GM21723 (cell line): ENCODE results near the gene B9D2.

Experiments
- ATAC-seq: cut with Tn5 transposase; IDR thresholded peaks from one replicate; pipeline ENCODE4 v1.9.1; 2021; ENCODE audit warnings: mild to moderate bottlenecking, moderate library complexity; ENCODE audit not compliant: unreplicated experiment

Gene B9D2

DNA sequence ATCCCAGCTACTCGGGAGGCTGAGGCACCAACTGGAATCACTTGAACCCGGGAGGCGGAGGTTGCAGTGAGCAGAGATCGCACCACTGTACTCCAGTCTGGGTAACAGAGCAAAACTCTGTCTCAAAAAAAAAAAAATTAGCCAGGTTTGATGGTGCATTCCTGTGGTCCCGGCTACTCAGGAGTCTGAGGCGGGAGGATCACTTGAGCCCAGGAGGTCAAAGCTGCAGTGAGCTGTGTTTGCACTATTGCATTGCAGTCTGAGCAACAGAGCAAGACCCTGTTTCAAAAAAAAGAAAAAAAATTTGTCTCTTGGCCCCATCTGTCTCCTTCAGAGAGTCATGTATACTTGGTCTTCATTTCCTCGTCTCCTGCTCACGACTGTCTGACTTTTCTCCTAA lies 52.3 kb downstream of the B9D2 start:
- no peak for ATAC-seq

GRCh38 chr19:41311072-41311471 lies 52.9 kb downstream of the B9D2 start:
- ATAC-seq = no peak

DNA sequence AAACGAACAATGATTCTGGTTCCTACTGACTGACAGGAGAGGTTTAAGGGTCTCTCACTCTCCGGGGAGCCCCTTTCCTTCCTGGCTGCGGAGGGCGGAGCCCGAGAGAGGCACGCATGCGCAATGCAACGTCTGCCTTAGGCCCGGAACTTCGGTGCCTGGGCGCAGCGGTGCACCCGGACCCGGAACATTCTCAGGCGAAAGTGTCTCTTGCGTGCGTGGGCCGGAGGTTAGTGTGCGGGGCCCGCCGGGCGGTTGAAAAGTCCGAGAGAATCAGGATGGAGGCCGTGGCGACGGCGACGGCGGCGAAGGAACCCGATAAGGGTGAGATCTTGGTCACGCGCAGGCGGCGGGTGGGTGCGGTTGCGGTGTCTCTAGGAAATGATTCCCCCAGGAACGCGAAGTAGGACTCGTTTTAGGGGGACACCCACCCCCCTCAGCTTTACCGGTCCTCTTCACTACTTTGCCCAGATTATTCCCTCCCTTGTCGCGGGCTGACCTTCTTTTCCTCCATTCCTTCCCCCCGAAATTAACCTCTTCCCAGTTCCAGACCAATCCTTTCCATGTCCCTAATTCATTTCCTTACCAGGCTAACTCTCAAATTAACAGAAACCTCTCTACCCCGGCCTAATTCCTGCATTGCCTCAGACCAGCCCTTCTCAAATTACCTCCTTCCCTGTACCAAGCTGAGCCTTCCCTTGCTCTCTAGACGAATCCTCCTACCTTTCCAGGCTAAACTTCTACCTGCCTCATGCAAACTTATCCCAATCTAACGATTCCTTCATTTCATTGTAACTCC lies 53.7 kb downstream of the B9D2 start, which contains the start of gene CCDC97:
Gene CCDC97 (plus strand): TSS at position 140 of the 799 bp plus-strand sequence. CDS start 139 bp downstream, at position 279.
- peak; percentile 48 for ATAC-seq

DNA sequence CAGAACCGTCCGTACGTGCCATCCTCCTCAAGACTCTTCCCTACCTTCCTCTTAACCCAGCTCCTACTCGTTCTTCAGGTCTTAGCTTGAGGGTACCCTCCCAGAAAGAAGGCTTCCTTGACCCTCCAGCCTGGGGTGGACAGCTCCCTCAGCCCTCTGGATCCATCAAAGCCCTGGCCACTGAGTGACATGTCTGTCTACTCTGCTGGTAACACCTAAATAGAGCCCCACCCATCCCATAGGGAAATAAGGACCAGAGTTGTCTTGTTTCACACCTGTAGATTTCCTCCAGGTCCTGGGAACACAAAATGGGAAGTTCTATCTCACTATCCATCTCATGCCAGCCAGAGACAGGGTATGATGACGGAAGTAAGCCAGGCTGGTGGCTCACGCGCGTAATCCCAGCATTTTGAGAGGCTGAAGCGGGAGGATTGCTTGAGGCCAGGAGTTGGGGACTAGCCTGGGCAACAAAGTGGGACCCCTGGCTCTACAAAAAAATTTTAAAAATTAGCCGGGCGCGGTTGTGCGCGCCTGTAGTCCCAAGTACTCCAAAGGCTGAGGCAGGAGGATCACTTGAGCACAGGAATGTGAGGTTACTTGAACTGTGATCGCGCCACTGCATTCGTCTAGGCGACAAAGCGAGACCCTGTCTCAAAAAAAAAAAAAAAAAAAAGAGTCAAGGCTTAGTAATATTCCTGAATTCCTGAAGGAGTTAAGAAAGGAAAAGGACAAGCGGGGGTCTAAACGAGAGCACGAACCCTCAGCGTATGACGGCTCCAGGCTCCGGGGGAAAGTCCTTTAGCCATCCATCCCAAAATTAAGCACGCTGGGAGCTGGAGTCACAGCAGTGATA lies 54.5 kb downstream of the B9D2 start:
- no peak for ATAC-seq

DNA sequence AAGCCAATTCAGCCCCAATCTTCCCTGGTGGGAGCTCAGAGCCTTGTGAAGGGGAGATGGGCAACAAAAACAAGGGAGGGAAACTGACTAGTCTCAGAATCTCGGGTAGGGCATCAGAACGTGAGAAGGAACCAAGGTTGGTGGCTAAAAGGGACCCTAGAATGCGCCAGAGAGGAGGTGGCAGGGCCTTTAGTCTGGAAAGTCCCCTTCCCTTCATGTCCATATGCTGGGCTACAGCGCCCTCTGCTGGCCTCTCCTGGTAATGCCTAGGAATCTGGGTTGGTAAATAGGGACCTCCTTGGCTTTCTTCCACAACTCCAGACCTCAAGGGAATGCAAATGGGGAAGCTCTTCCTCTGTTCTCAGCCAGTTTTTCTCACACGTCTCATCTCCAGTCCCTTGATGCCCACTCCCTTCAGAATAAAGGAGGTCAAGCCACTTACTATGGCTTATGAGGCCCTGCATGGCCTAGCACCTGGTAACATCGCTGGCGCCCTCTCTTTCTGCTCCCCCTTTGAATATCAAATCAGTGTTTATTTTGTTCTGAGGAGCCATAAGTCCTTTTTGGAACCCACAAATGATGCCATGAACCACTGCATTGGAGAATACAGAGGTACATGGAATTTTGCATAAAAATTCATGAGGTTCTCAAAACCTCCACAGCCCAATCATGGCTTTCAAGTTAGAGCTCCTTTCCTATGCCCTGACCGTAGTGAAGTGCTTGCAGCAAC lies 55.3 kb downstream of the B9D2 start:
- peak; percentile 55 for ATAC-seq

DNA sequence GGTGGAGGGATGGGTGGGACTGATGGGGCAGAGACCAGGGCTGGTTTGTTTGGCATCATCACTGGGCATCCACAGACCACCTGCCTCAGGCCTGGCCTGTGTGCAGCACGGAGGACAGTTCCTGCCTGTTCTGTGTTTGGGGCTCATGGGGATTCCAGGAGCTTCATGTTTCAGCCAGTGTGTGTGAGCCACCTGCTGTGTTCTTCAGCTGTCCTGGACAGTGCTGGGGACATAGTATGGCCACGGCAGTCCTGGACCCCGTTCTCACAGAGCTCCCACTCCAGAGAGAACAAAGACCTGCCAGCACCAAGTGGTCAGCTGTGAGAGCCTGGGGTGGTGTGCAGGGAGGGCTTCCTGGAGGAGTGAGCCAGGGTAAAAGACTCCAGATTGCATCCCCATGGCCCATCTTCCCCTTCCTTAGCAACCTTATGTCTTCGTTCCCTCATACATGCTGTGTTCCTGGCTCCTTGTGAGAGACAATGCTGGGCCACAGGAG lies 55.9 kb downstream of the B9D2 start:
- ATAC-seq = peak; percentile 10

DNA sequence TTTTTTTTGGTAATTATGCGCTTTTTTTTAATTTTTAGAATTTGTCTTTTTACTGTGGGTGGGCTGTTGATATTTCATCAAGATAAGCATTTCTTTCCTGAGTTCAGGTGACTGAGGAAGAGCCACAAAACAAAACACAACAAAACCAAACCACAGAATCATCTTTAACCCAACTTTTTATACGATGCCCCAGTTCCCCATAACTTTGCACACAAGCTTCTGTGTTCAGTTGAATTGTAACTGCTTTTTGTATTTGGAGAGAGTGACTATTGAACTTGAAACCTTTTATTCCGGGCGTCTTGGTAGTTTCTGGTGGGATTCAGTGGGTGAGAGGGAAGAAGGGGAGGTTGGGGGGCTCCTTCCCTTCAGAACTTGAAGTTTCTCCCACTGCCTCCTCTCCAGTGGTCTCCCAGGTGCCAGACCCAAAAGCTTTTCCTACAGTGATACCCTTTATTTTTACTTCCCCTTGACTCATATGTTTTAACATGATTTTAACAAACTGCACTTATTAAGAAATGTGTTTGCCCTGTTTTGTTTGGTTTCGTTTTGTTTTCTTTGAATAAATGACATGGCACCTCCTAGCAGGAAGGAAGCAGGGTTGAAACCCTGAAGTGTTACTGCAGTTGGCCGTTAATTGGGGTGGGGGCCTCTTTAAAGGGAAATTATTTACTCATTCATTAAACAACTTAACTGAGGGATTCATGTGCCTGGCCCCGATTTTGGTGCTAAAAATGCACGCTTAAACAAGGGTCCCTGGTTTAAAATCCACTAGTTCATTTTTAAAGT lies 56.7 kb downstream of the B9D2 start:
- no peak for ATAC-seq

- no peak for ATAC-seq
Measured at GRCh38 chr19:41305927-41306793, 57.8 kb downstream of the B9D2 start.

GRCh38 chr19:41304706-41305483 lies 59.1 kb downstream of the B9D2 start:
- ATAC-seq = no peak
